GM15510 (cell line): ENCODE data around the gene SDS.

Experiments used
- POLR2A ChIP-seq: IDR thresholded peaks from 3 replicates; pipeline ENCODE4 v1.6.1; 2011; ENCODE audit warnings: borderline replicate concordance; ENCODE audit not compliant: insufficient read length; ENCODE audit errors: extremely low read depth

SDS gene

GRCh38 chr12:113382206-113382605 is 21.5 kb downstream of the SDS start:
- no peak for TF ChIP-seq POLR2A

- no peak for TF ChIP-seq POLR2A
Observed at GRCh38 chr12:113381220-113381619, 22.5 kb downstream of the SDS start.

- TF ChIP-seq POLR2A = no peak
Observed at GRCh38 chr12:113378291-113378690, 25.4 kb downstream of the SDS start.

- no peak for TF ChIP-seq POLR2A
Observed at GRCh38 chr12:113374823-113375428, 28.8 kb downstream of the SDS start.

- no peak for TF ChIP-seq POLR2A
Observed at GRCh38 chr12:113373969-113374368, 29.7 kb downstream of the SDS start.

- TF ChIP-seq POLR2A = no peak
Observed at GRCh38 chr12:113373440-113373839, 30.2 kb downstream of the SDS start.

- no peak for TF ChIP-seq POLR2A
Observed at GRCh38 chr12:113372371-113372770, 31.3 kb downstream of the SDS start.

GRCh38 chr12:113371808-113372207 is 31.9 kb downstream of the SDS start:
- no peak for TF ChIP-seq POLR2A

- no peak for TF ChIP-seq POLR2A
Observed at GRCh38 chr12:113370923-113371682, 32.6 kb downstream of the SDS start.

GRCh38 chr12:113369391-113369985 is 34.2 kb downstream of the SDS start:
- no peak for TF ChIP-seq POLR2A

- no peak for TF ChIP-seq POLR2A
Observed at GRCh38 chr12:113368331-113368730, 35.4 kb downstream of the SDS start.

- TF ChIP-seq POLR2A = no peak
Observed at GRCh38 chr12:113366827-113367226, 36.9 kb downstream of the SDS start.

- no peak for TF ChIP-seq POLR2A
Observed at GRCh38 chr12:113365639-113366395, 37.9 kb downstream of the SDS start.

GRCh38 chr12:113364698-113365097 is 39.0 kb downstream of the SDS start:
- TF ChIP-seq POLR2A = no peak

GRCh38 chr12:113361574-113362370 is 41.9 kb downstream of the SDS start:
- no peak for TF ChIP-seq POLR2A
